Middle frontal gyrus (tissue), 1 donor: Measurements from ENCODE around the gene OSBPL9.

Experiments
- DNase-seq: peaks from one replicate; pipeline ENCODE4 v3.0.0-alpha.2; 2015; ENCODE audit warnings: low spot score; ENCODE audit errors: extremely low spot score

The OSBPL9 gene, protein sequence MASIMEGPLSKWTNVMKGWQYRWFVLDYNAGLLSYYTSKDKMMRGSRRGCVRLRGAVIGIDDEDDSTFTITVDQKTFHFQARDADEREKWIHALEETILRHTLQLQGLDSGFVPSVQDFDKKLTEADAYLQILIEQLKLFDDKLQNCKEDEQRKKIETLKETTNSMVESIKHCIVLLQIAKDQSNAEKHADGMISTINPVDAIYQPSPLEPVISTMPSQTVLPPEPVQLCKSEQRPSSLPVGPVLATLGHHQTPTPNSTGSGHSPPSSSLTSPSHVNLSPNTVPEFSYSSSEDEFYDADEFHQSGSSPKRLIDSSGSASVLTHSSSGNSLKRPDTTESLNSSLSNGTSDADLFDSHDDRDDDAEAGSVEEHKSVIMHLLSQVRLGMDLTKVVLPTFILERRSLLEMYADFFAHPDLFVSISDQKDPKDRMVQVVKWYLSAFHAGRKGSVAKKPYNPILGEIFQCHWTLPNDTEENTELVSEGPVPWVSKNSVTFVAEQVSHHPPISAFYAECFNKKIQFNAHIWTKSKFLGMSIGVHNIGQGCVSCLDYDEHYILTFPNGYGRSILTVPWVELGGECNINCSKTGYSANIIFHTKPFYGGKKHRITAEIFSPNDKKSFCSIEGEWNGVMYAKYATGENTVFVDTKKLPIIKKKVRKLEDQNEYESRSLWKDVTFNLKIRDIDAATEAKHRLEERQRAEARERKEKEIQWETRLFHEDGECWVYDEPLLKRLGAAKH

DNA sequence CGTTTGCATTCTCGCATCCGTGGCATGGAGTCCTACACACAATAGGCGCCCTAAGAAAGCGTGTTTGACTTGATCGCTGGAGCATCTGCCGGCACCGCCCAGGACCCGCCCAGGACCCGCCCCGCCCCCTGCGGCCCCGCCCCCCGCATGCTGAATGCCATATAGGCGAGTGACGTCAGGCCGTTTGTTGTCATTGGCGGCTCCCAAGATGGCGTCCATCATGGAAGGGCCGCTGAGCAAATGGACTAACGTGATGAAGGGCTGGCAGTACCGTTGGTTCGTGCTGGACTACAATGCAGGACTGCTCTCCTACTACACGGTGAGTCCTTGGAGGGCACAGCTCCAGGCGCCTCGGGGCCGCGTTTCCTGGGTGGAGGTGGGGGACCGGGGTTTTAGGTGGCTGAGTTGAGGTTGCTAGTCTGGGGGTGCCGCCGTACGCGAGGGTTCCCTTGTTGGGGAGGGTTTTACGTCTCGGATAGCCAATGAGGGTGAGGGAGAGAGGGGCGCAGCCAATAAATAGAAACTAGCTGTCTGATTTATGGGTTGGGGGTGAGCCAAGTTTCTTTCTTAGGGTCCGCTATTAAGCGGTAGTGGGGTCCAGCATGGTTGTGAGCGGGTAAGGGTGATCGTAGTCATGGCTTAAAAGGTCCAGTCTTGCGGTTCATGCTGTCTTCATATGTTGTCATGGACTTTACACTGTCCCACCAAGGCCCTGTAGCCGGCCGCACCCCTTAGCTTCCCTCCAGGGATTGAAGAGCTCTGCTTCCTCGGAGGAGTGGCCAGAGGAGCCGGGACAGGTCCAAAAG, at the start of gene OSBPL9:
OSBPL9 (plus strand) TSS at position 190 of the 806 bp plus-strand sequence; CDS start at position 209, 19 bp downstream.
- peak; percentile 84 for DNase-seq

DNA sequence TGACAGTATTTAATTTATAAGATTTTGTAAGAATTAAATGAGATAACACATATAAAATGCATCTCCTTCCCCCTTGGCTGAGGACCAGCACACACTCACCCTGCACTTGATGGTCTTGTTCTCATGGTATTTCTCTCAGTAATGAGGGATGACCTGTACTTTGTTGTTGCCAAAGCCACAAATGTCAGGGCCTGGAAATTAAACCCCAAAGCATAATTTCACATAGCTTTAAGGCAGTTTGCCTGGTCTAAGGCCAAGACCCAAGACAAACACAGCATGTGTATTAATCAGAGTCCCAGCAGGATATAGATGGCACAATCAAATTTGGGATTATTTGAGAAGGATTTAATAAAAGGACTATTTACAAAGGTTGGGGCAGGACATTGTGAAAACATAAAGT, 49.2 kb upstream of the OSBPL9 start:
- no peak for DNase-seq

DNA sequence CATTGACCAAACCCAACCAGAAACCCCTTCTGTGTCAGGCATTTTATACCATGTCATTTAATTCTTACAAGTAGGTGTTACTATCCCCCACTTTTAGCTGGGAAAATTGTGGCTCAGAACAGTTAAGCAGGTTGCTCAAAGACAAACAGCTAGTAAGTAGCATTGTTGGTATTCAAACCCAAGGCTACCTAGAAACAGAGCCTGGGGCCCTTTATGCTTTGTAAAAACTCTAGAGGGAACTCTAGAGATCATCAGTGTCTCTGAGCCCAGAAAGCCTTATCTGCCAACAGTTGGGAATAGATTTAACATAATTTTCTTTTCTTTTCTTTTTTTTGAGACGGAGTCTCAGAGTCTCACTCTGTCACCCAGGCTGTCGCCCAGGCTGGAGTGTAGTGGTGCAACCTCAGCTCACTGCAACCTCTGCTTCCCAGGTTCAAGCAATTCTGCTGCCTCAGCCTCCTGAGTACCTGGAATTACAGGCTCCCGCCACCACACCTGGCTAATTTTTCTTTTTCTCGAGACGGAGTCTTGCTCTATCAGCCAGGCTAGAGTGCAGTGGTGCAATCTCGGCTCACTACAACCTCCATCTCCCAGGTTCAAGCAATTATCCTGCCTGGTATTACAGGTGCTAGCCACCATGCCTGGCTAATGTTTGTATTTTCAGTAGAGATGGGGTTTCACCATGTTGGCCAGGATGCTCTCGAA, 48.5 kb upstream of the OSBPL9 start:
- DNase-seq, result no peak

GRCh38 chr1:51569284-51570062, 47.4 kb upstream of the OSBPL9 start:
- DNase-seq, result no peak

- DNase-seq, result no peak
Measured at GRCh38 chr1:51570063-51570710, 46.7 kb upstream of the OSBPL9 start.

DNA sequence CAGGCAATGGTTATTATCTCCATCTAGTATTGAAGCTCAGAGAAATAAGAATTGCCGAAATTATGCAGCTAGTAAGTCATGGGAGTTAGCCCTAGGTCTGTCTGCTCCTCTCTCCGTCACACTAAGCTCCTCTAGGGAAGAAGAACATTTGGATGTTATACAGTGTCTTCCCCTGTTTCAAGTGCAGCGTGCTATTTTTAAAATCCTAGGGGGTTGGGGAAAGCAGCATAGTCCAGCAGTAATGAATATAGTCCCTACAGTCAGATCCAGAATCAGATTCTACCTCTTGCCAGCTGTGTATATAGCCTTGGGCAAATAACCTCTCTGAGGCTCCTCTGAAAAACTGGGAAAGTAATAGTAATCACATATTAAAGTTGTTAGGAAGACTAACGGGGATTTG, 44.5 kb upstream of the OSBPL9 start:
- DNase-seq, result no peak

DNA sequence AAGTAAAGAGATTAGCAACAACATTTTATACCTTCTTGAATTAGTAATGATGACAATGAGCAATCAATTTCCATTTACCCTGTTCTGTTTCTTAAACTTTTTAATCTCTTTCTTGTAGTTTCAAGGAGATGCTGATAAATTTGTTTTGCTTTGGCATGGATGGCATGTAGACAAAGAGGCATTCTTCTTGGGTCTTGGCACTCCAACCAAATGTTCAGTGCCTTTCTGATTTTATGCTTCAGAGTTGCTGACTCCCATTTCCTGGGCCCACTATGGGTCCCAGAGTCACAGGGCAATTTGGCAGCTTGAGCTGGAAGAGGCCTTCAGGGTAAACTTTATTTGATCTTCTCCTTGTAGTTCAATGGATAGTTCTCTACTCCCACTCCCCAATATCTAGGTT, 42.1 kb upstream of the OSBPL9 start:
- DNase-seq, result no peak

GRCh38 chr1:51575406-51576084, 41.3 kb upstream of the OSBPL9 start:
- no peak for DNase-seq

DNA sequence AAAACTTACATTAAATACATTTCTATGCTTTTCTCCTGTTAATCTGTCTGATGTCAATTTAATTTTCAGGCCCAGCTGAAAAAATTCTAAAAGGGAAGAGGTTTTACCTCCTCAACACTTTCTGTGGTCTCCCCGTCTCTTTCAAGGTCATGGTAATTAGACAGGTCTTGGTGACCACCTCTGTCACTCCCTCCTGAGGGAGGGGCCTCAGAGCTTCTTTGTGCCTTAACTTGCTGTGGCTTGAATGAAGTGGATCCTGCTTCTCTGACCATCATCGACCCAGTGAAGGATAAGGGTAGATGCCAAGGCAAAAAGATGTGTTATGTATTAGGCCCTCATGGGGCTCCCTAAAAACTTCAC, 40.8 kb upstream of the OSBPL9 start:
- no peak for DNase-seq

- no peak for DNase-seq
Measured at GRCh38 chr1:51576923-51577322, 40.0 kb upstream of the OSBPL9 start.

DNA sequence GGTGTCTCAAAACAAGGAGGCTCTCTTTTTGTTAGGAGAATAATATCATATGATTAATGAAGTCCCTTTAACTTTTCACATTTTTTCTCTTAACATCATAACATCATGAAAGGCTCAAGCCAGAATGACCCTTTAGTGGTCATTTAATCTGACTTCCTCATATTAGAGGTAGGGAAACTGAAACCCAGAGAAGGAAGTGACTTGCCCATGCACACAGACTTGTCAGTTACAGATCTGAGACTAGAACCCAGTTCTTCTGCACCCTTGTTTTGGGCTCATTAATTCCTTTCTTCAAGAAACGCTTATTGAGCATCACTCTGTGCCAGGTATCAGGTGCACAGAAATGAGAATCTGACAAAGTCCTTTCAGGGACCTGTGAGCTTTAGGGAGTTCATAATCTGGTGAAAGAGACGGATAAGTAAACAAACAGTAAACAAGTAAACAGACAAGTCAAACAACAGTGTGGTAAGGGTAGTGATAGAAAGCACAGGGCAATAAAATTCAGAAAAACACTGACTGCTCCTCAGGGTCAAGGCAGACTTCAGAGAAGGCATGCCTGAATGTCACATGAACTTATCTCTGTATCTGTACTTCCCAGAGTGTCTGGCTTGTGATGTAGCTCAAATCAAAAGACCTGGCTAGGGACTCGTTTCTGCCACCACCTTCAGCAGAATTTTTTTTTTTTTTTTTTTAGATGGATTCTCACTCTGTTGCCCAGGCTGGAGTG, 38.3 kb upstream of the OSBPL9 start:
- DNase-seq, result no peak

DNA sequence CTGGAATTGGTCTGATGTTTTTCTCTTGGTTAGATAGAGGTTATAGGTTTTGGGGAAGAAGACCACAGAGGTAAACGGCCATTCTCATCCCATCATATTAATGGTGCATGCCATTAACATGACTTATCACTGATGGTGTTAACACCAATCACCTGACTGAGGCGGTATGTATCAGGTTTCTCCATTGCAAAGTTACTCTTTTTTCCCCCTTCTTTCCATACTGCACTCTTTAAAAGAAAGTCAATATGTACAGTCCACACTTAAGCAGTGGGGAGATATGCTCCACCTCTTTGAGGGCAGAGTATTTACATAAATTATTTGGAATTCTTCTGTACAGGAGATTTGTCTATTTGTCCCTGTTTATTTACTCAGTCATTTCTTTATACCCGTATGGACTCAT, 35.7 kb upstream of the OSBPL9 start:
- no peak for DNase-seq

DNA sequence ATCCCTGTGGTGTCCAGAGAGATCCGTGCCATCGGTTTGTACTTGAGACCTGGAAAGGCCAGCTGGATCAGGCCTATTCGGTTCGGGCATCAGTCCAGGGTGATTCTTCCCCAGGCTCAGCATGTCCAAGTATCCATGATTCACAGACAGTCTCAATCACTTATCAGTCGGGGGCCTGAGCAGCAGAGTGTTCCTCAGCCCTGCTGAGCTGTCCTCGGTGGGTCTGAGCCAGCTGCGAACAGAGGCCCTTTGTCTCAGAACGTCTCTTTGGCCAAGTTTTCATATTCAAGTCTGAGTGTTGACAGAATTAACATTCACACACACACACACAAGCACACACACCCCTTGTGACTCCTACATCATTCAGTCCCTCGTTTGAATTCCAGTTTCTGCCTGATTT, 33.4 kb upstream of the OSBPL9 start:
- DNase-seq, result peak; percentile 65

- DNase-seq, result no peak
Measured at GRCh38 chr1:51584021-51584420, 32.9 kb upstream of the OSBPL9 start.

DNA sequence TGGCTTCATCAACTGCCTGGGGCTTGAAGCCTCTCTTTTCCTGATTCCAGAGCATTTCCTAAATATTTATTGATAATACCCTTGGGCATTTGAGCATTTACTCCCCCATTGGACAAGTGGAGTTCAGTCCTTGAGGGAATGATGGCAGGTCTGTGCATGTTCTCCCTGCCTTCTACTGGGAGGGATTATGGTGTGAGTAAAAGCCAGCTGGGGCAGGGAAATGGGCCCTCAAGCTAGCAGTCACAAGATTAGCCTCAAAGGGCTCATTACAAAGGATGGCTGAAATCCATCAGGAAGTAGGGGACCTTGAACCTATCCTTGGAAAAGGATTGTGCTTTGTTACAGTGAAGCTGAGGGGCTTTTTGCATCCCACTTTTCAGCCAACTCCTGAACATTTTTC, 24.2 kb upstream of the OSBPL9 start:
- DNase-seq, result no peak

GRCh38 chr1:51594716-51595115, 22.2 kb upstream of the OSBPL9 start:
- DNase-seq, result no peak

DNA sequence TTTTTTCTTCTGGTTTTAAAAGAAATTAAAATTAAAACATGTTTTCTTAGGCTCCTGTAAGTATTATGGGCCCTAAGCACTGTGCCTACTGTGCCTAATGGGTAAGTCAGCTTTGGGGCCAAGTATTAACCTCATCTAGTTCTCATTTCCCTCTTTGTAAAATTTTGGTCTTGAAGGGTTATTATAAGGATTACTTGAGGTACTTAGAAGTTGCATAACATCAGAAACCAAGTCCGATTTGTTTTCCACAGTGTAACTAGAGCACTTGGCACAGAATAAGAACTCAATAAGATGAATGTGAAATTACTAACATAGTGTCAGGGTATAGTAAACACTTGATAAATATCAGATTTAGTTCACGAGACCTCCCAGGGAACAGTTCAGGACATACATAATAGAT, 16.4 kb upstream of the OSBPL9 start:
- DNase-seq, result no peak

DNA sequence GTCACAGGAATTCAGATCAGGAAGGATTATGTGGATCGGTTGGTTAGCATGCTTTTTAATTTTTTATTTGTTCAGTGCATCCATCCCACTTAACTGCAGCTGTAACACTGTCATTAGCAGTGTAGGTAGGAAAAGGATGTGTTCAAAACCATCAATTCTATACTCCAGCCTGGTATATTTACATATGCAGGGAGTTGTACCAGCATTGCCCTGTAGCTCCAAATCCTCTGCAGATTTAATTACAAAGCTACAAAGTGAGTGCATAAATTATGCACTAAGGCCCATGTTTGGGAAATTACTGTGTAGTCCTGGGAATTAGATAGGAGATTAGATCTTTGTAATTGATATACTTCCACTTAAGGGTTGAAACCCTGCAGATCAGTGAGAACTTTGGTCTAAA, 15.9 kb upstream of the OSBPL9 start:
- no peak for DNase-seq
